ENCODE data around the gene NACAD.

GRCh38 chr7:45133352-45133751, 44.6 kb upstream of the NACAD start:
- TF ChIP-seq CTCF (IDR thresholded peaks at IDR 0.05): no peak
- no peak for TF ChIP-seq POLR2A (IDR thresholded peaks at IDR 0.05)
- no peak for TF ChIP-seq EP300 (IDR thresholded peaks at IDR 0.05)

Data from tibial nerve (tissue), 4 donors.